Left forelimb (tissue), 1 donor: ENCODE data around the gene ITPR2.
"Not testable (repeated sequence)": the region's sequence is repeated elsewhere in the genome, so short reads cannot be mapped to it uniquely, and the experiment has no call there.

ENCODE experiments used
- DNase-seq: peaks from one replicate; pipeline ENCODE4 v3.0.0-alpha.2; 2018; ENCODE audit warnings: low spot score

ITPR2 gene

GRCh38 chr12:26848156-26848825 lies 15.3 kb upstream of the ITPR2 start:
- no peak for DNase-seq

- DNase-seq, result no peak
Observed at GRCh38 chr12:26847431-26847830, 14.4 kb upstream of the ITPR2 start.

GRCh38 chr12:26846416-26846815 lies 13.4 kb upstream of the ITPR2 start:
- DNase-seq, result no peak

GRCh38 chr12:26845984-26846383 lies 13.0 kb upstream of the ITPR2 start:
- no peak for DNase-seq

GRCh38 chr12:26845057-26845666 lies 12.2 kb upstream of the ITPR2 start:
- no peak for DNase-seq

GRCh38 chr12:26843311-26843710 lies 10.3 kb upstream of the ITPR2 start:
- no peak for DNase-seq

- no peak for DNase-seq
Observed at GRCh38 chr12:26841085-26841484, 8.1 kb upstream of the ITPR2 start.

GRCh38 chr12:26839512-26839911 lies 6.5 kb upstream of the ITPR2 start:
- no peak for DNase-seq

- DNase-seq, result no peak
Observed at GRCh38 chr12:26838888-26839416, 6.0 kb upstream of the ITPR2 start.

- no peak for DNase-seq
Observed at GRCh38 chr12:26836201-26836600, 3.2 kb upstream of the ITPR2 start.

GRCh38 chr12:26834503-26835060 lies 1.6 kb upstream of the ITPR2 start:
- not testable (repeated sequence) for DNase-seq

- DNase-seq, result peak; percentile 67
Observed at GRCh38 chr12:26833743-26834490, 923 bp upstream of the ITPR2 start.

- peak; percentile 81 for DNase-seq
Observed at GRCh38 chr12:26831951-26832821, 808 bp downstream of the ITPR2 start.

GRCh38 chr12:26830783-26831551 lies 2.0 kb downstream of the ITPR2 start:
- DNase-seq, result no peak

- DNase-seq, result no peak
Observed at GRCh38 chr12:26830363-26830762, 2.6 kb downstream of the ITPR2 start.

- no peak for DNase-seq
Observed at GRCh38 chr12:26828280-26829073, 4.5 kb downstream of the ITPR2 start.

GRCh38 chr12:26826437-26826836 lies 6.6 kb downstream of the ITPR2 start:
- DNase-seq, result no peak

GRCh38 chr12:26825459-26826016 lies 7.5 kb downstream of the ITPR2 start:
- no peak for DNase-seq

- no peak for DNase-seq
Observed at GRCh38 chr12:26823390-26823789, 9.6 kb downstream of the ITPR2 start.

GRCh38 chr12:26822026-26822425 lies 11.0 kb downstream of the ITPR2 start:
- DNase-seq, result no peak
